Esophagus squamous epithelium (tissue), 5 donors: Measurements from ENCODE around the gene DICER1. TPM values are rescaled to one million over a fixed set of nuclear protein-coding genes. Genes with fewer than 3 reads are reported as not detected.

Experiments used
- DNase-seq: peaks from one replicate; lab custom pipeline; 2025; lab: John Stamatoyannopoulos, UW
- H3K27ac ChIP-seq, 4 donors: fragments of 200-600 bp; sonication (generic); one replicate each; pipeline ENCODE4 v1.5.1; 2016 to 2019; ENCODE audit warnings: mild to moderate bottlenecking in 1 of 4
- H3K27me3 ChIP-seq, 4 donors: fragments of 200-600 bp; sonication (generic); 1 replicate in 3 of 4; 2 replicates in 1 of 4; pipeline versions ENCODE4 v1.5.1 to v1.6.0; 2017 to 2021; ENCODE audit warnings: antibody characterized with exemption in 1 of 4
- H3K36me3 ChIP-seq, 3 donors: fragments of 200-600 bp; sonication (generic); one replicate each; pipeline ENCODE4 v1.5.1; 2016 to 2019
- H3K4me1 ChIP-seq, 3 donors: fragments of 200-600 bp; sonication (generic); one replicate each; pipeline ENCODE4 v1.5.1; 2017 to 2019
- H3K4me3 ChIP-seq, 4 donors: fragments of 200-600 bp; sonication (generic); 1 replicate in 3 of 4; 2 replicates in 1 of 4; pipeline ENCODE4 v1.5.1; 2016 to 2019; ENCODE audit warnings: mild to moderate bottlenecking in 2 of 4, moderate library complexity in 1 of 4
- H3K9me3 ChIP-seq, 3 donors: fragments of 200-600 bp; sonication (generic); one replicate each; pipeline ENCODE4 v1.5.1; 2016 to 2019
- CTCF ChIP-seq, 6 experiments: fragments of 450-650 bp in 4 of 6; fragments of 200-600 bp in 2 of 6; sonication (generic) in 2 of 6; IDR thresholded peaks; one replicate each; pipeline ENCODE4 v1.5.1; 2016 to 2019; ENCODE audit warnings: antibody characterized with exemption in 6 of 6, mild to moderate bottlenecking in 4 of 6, moderate library complexity in 4 of 6
- POLR2A ChIP-seq, 4 donors: fragments of 450-650 bp; IDR thresholded peaks; one replicate each; pipeline ENCODE4 v1.6.1; 2017; ENCODE audit warnings: antibody characterized with exemption in 4 of 4, mild to moderate bottlenecking in 4 of 4, moderate library complexity in 3 of 4
- WGBS, 2 donors: methylation state at CpG; one replicate each; pipeline ENCODE4 v1.1.5; 2018; 5-methylcytosine and 5-hydroxymethylcytosine counted together
- intact Hi-C: fragments of 100-400 bp; cut with DNase I; formaldehyde crosslinking; loops from one replicate; pipeline ENCODE4 v1.15.0; 2022
- total RNA-seq, 4 donors: library from RNA; depleted of rRNA; stranded (reverse); fragments of >200 nt; gene quantifications; one replicate each; pipeline ENCODE4 v1.1.0, GENCODE V29; 2016
- donor health status: DM: yes; HTN: yes; CAD: no.

DICER1 gene
- total RNA-seq, 4 donors from 2014 or later, result 39.4 to 79.7 (median 55.7) TPM

- intact Hi-C loops, result no loop called here
- H3K27ac ChIP-seq, result peak overlapping the region in 1 of 4 donors; percentile 0
Measured at GRCh38 chr14:95046711-95047681, 110.3 kb downstream of the DICER1 start.

GRCh38 chr14:95045836-95046430 lies 111.4 kb downstream of the DICER1 start:
- TF ChIP-seq POLR2A (IDR thresholded peaks at IDR 0.05), result no peak
- TF ChIP-seq CTCF (IDR thresholded peaks at IDR 0.05), result no peak
- Histone ChIP-seq H3K36me3 (no peaks in the 10 kb centered on the region), H3K27me3 (peaks cover 0 to 47% (median 0%) of the 10 kb centered on the region in 4 donors), H3K9me3 (no peaks in the 10 kb centered on the region), H3K4me3 (no peak overlapping the region), H3K4me1 (no peaks in the 10 kb centered on the region), H3K27ac (no peak overlapping the region)
- intact Hi-C loops, result no loop called here
- DNase-seq, result no peak
- WGBS, 2 donors, result 80 to 82% methylated on average over 12 to 15 of the region's 15 CpGs

More at GRCh38 chr14:95046711-95047681, 110.3 kb downstream of the DICER1 start:
- WGBS, 2 donors, result 71 to 72% methylated on average over 22 to 24 of the region's 28 CpGs
- DNase-seq, result no peak
- TF ChIP-seq POLR2A (IDR thresholded peaks at IDR 0.05) (no peak), CTCF (IDR thresholded peaks at IDR 0.05) (no peak)
- H3K4me1 ChIP-seq, result no peaks in the 10 kb centered on the region
- no peak overlapping the region for H3K4me3 ChIP-seq
- peaks cover 0 to 47% (median 0%) of the 10 kb centered on the region in 4 donors for H3K27me3 ChIP-seq
- H3K9me3 ChIP-seq, result no peaks in the 10 kb centered on the region
- no peaks in the 10 kb centered on the region for H3K36me3 ChIP-seq

- TF ChIP-seq POLR2A (IDR thresholded peaks at IDR 0.05) (no peak), CTCF (IDR thresholded peaks at IDR 0.05) (no peak)
Measured at GRCh38 chr14:95045106-95045701, 112.1 kb downstream of the DICER1 start.

DNA sequence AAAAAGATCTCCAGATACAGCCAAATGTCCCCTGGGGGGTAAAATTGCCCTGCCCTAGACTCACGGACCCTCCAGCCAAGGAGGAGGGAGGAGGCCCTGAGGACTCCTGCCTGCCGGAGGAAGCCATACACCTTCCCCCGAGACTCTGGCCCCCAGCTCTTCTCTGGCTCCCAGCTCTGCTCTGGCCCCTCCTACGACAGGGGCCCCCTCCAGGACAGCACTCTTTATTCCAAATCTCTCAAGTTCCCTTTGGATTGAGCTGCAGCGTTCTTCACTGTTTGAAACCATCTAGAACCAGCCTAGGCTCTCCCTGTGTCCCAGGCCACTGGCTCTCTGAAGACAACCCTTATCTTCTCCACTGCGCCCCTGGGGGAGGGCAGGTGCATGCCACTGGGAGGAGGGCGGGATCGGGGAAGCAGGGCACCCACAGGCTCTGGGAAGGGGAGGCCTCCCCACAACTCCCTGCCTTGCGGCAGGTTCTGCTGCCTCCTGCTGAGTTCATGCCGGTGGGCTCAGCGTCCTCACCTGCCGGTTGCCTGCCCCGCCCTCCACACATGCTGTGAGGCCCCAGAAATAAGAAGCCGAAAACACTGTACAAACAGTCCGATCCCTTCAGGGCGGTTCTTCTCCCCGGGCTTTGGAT lies 112.7 kb downstream of the DICER1 start:
- 57 to 62% methylated on average over 7 to 12 of the region's 17 CpGs for WGBS, 2 donors
- Histone ChIP-seq H3K4me1 (no peaks in the 10 kb centered on the region), H3K9me3 (no peaks in the 10 kb centered on the region), H3K36me3 (no peaks in the 10 kb centered on the region), H3K4me3 (no peak overlapping the region), H3K27ac (no peak overlapping the region), H3K27me3 (peaks cover 0 to 47% (median 0%) of the 10 kb centered on the region in 4 donors)
- intact Hi-C loops, result no loop called here
- DNase-seq, result no peak
- TF ChIP-seq CTCF (IDR thresholded peaks at IDR 0.05) (no peak), POLR2A (IDR thresholded peaks at IDR 0.05) (no peak)

More at GRCh38 chr14:95045106-95045701, 112.1 kb downstream of the DICER1 start:
- no peak for DNase-seq
- intact Hi-C loops, result no loop called here
- H3K9me3 ChIP-seq, result no peaks in the 10 kb centered on the region
- H3K36me3 ChIP-seq, result no peaks in the 10 kb centered on the region
- no peak overlapping the region for H3K4me3 ChIP-seq
- 58 to 59% methylated on average over 11 to 13 of the region's 13 CpGs for WGBS, 2 donors
- no peak overlapping the region for H3K27ac ChIP-seq
- no peaks in the 10 kb centered on the region for H3K4me1 ChIP-seq
- peaks cover 0 to 47% (median 0%) of the 10 kb centered on the region in 4 donors for H3K27me3 ChIP-seq
